ENCODE measurements around the gene PPFIBP1. TPM values are rescaled to one million over a fixed set of nuclear protein-coding genes. Genes with fewer than 3 reads are reported as not detected.

PPFIBP1 gene
- polyA plus RNA-seq, 6 donors from 2014 or later, result 8.2 to 19.0 (median 14.4) TPM

DNA sequence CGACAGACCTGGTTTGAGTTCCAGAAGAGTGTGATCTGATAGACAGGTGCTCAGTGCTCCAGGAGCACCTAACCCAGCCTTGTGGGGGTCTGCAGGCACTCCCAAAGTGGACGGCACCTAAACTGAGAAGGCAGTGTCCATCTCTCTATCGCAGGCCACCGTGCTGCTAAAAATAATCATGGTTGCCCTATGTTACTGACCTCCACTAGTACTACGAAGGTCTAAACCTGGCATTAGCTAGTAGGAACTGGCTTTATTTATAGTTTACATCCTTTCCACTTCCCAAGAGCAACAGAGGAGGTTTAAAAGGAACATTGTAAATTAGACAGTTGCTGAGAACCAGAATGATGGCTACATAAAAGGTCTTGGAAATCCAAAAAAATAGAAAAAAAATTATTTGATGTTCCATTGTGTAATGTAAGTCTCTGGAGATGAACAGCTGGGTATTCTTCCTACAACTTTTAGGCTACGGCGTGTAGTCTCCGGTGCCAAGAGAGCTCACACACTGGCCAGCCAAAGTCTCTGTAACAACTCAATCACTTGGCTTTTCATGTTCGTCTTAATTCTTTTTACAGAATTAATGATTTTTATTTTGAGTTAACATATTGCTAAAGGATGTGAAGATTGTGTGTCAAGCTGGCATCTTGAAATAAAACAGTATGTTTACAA lies 27.3 kb downstream of the PPFIBP1 start:
- no peaks in the 10 kb centered on the region for H3K9me3 Mint-ChIP-seq
- H3K4me3 Mint-ChIP-seq, result no peak overlapping the region
- no peak for DNase-seq
- no peak overlapping the region for H3K27ac Mint-ChIP-seq
- H3K36me3 Mint-ChIP-seq, result no peaks in the 10 kb centered on the region
- no peak for ATAC-seq (ENCODE audit: low read depth in 2 of 2)
- peaks cover 35 to 62% (median 62%) of the 10 kb centered on the region in 3 donors for H3K4me1 Mint-ChIP-seq
- H3K27me3 Mint-ChIP-seq, result no peaks in the 10 kb centered on the region

DNA sequence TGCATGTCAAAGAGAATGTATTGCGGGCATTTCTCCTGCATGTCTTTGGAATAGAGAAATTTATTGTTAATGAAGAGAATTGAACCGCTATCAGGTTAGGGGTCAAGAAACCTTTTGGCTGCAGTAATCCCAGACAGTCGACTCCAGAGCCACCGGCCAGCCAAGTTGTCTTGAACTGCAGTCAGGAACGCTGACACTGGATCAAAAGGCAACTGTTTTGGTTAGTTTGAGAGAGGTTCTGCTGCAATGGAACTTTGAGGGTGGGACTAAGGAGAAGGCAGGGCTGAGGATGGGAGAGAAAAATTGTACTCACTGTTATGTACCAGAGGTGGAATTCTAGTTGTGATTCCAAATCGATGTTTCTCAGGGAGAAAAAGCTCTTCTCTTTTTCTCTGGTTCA lies 28.2 kb downstream of the PPFIBP1 start:
- Mint-ChIP-seq H3K4me1 (peaks cover 35 to 67% (median 65%) of the 10 kb centered on the region in 3 donors), H3K36me3 (no peaks in the 10 kb centered on the region), H3K27ac (peak overlapping the region in 3 of 6 donors; percentile 1 to 52 (median 1)), H3K4me3 (no peak overlapping the region), H3K27me3 (no peaks in the 10 kb centered on the region), H3K9me3 (no peaks in the 10 kb centered on the region)
- ATAC-seq (ENCODE audit: low read depth in 2 of 2) (no peak), DNase-seq (no peak)

DNA sequence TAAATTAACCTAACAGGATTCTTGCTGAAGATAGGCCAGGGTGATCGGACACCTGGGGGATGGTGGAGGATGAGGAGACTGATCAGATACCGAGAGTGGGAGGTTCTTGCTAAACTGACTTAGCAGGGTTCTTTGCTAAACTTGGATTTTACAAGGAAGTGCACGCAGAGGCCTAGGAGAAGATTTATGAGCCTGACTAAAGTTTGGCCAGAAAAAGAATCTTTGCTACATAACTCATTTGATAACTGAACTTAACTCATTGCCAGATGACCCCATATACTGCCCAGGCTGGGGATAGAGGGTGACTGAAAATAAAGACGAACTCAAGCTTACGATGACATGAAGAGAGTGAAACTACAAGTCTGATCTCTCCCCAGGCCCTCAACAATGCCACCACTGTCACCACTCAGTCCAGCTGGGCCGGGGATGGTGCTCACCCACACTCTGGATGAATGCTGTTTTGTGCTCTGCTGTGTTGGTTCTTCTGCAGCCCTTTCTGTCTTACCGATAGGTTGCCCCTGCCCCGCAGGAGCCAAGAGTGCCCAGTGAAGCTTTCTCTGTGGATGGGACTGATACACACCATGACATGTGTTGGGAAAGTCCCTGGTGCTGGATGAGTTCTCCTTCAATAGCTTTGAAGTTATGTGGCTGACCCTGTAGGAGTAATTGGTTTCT lies 29.0 kb downstream of the PPFIBP1 start:
- Mint-ChIP-seq H3K27me3 (no peaks in the 10 kb centered on the region), H3K4me3 (no peak overlapping the region), H3K27ac (peak overlapping the region in 5 of 6 donors; percentile 19 to 62 (median 26)), H3K9me3 (no peaks in the 10 kb centered on the region), H3K4me1 (peaks cover 35 to 70% (median 69%) of the 10 kb centered on the region in 3 donors), H3K36me3 (no peaks in the 10 kb centered on the region)
- peak; percentile 67 to 70 for ATAC-seq (ENCODE audit: low read depth in 2 of 2)
- DNase-seq, result no peak

DNA sequence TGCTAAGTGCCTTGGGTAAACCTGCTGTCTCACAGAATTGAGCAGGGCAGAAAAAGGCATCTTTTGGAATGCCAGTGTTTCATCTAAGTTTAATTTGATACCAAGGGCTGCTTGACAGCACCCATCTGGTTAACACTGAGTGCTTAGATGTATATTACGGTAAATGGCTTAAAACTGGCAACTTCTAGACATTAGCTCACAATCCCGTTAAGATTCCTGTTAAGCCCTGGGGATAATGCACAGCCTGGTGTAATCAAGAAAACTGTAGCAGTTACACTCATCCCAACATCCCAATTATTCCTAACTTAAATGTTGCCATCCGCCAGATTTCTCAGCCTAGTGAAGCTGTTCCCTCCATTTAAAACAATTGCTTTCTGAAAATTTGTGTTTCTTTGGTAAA lies 29.9 kb downstream of the PPFIBP1 start:
- no peak for DNase-seq
- no peak for ATAC-seq (ENCODE audit: low read depth in 2 of 2)
- no peak overlapping the region for H3K27ac Mint-ChIP-seq

DNA sequence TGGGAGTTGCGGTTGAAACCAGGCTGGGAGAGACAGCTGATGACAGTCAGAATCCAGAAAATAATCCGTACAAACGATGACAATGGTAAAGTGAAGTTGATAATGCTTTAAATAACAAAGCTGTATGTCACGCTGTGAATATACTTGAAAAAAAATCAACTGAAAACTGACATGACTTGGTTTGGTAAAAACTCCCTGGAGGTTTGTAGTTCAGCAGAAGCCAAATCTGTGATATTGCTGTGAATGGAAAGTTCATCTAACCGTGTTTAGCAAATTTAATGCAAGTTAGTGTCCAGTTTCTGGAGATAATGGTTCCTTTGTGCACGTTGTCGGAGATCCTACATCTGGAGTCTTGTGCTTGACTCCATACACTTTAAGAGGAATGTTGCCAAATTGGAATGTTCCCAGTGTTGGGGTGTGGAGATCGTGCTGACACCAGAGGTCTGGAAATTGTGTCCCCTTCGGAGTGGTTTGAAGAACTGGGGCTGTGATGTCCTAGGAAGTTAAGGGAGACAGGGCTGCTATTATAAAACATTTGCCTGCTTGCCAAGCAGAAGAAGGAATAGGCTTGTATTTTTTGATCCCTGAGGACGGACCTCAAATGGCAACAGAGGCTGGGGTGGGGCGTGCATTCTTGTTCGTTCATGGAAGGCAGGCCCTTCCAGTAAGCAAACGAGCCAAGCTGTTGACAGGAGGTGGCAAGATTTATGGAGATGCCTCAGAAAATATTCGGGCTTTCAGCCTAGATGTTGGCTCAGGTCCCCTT lies 30.6 kb downstream of the PPFIBP1 start:
- Mint-ChIP-seq H3K36me3 (no peaks in the 10 kb centered on the region), H3K27ac (peak overlapping the region in 1 of 6 donors; percentile 36), H3K27me3 (no peaks in the 10 kb centered on the region), H3K4me3 (peak overlapping the region in 5 of 8 donors; percentile 7 to 74 (median 57)), H3K9me3 (no peaks in the 10 kb centered on the region), H3K4me1 (peaks cover 29 to 65% (median 58%) of the 10 kb centered on the region in 3 donors)
- DNase-seq, result no peak
- ATAC-seq (ENCODE audit: low read depth in 2 of 2), result no peak

More for the DNA sequence above, 29.9 kb downstream of the PPFIBP1 start:
- Mint-ChIP-seq H3K27me3 (no peaks in the 10 kb centered on the region), H3K9me3 (no peaks in the 10 kb centered on the region), H3K4me3 (peak overlapping the region in 2 of 8 donors; percentile 5 to 7), H3K36me3 (no peaks in the 10 kb centered on the region), H3K4me1 (peaks cover 36 to 67% (median 61%) of the 10 kb centered on the region in 3 donors)

DNA sequence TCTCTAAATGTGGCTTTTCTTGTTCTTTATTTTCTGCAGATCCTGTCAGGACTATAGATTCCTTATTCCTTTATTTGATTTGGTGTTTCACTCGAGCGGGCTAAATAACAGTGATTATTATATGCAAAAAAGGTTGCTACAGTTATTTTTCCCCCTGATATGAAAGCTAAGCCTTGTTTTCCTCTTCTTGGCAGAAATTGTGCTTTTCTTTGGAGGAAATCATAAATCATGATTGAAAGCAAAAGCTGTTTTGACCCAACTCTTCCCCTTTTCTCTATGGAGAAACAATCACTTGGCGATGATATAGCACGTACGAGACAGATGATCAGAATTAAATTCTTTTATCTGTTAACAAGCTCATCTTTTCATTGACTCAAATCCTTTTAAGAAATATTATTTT lies 31.4 kb downstream of the PPFIBP1 start:
- Mint-ChIP-seq H3K4me1 (peaks cover 24 to 57% (median 51%) of the 10 kb centered on the region in 3 donors), H3K36me3 (no peaks in the 10 kb centered on the region), H3K27me3 (no peaks in the 10 kb centered on the region), H3K27ac (peak overlapping the region in 4 of 6 donors; percentile 8 to 61 (median 46)), H3K4me3 (peak overlapping the region; percentile 10 to 74 (median 60)), H3K9me3 (no peaks in the 10 kb centered on the region)
- ATAC-seq (ENCODE audit: low read depth in 2 of 2) (no peak), DNase-seq (no peak)

DNA sequence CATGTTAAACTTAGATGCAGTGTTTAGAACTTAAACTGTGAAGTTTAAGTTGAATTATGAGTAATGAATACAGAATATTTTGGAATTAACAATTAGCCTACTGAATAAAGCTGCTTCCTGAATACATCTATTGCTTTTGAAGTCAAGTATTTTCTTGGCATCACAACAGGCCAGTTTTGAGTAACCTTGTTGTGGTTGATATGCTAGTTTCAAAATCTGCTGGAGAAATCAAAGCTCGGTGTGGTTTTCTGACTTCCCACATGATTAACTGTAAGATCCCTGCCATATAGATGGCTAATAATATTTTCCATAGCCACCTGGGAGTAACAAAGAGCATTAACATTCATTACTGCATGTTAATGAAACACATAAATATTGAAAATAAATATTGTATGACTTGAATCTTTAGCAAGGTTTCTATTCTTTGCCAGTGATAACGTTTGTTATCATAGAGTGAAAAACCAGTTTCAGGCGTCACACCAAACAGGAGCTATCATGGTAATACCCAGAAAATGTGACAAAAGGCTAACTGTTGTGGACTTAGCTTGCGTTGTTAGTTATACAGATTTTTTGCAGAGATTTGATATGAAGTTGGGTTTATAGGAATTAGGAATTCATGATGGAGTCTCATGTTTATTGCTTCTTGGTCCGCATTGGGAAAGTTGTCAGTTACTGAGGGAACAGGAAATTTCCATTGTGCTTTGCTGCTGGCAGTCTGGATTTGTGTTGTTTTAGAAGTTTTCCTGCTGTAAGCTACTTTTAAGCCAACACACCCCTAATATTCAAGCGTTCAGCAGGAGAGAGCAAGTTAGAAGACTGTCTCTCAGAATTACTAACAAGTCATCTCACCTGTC lies 32.1 kb downstream of the PPFIBP1 start:
- no peak for ATAC-seq (ENCODE audit: low read depth in 2 of 2)
- no peak for DNase-seq
- H3K9me3 Mint-ChIP-seq, result no peaks in the 10 kb centered on the region
- H3K36me3 Mint-ChIP-seq, result no peaks in the 10 kb centered on the region
- peaks cover 21 to 56% (median 47%) of the 10 kb centered on the region in 3 donors for H3K4me1 Mint-ChIP-seq
- H3K27me3 Mint-ChIP-seq, result no peaks in the 10 kb centered on the region
- peak overlapping the region in 3 of 8 donors; percentile 26 to 74 (median 64) for H3K4me3 Mint-ChIP-seq
- H3K27ac Mint-ChIP-seq, result peak overlapping the region in 2 of 6 donors; percentile 34 to 56

DNA sequence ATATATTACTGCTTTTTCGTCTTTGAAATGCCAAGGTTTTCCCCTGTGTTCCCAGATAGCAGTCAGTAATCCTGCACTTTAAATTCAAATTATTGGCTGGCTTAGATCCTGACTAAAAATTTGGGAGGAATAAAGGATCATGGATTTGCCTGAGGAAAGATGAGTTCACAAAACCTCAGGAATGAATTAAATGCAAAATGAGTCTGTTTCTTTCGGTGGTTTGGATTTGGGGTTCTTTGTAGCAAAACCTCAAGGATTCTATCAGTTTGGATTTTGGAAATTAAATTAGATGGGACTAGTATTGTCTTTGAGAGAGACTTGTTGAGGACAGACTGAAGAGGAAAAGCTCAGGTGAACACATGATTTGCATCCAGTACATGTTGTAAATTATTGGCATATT lies 36.1 kb downstream of the PPFIBP1 start:
- no peaks in the 10 kb centered on the region for H3K27me3 Mint-ChIP-seq
- DNase-seq, result no peak
- H3K36me3 Mint-ChIP-seq, result peaks cover 0 to 4% of the 10 kb centered on the region in 2 donors
- peaks cover 21 to 36% (median 34%) of the 10 kb centered on the region in 3 donors for H3K4me1 Mint-ChIP-seq
- peak overlapping the region in 1 of 6 donors; percentile 16 for H3K27ac Mint-ChIP-seq
- H3K4me3 Mint-ChIP-seq, result no peak overlapping the region
- no peaks in the 10 kb centered on the region for H3K9me3 Mint-ChIP-seq
- ATAC-seq (ENCODE audit: low read depth in 2 of 2), result no peak

DNA sequence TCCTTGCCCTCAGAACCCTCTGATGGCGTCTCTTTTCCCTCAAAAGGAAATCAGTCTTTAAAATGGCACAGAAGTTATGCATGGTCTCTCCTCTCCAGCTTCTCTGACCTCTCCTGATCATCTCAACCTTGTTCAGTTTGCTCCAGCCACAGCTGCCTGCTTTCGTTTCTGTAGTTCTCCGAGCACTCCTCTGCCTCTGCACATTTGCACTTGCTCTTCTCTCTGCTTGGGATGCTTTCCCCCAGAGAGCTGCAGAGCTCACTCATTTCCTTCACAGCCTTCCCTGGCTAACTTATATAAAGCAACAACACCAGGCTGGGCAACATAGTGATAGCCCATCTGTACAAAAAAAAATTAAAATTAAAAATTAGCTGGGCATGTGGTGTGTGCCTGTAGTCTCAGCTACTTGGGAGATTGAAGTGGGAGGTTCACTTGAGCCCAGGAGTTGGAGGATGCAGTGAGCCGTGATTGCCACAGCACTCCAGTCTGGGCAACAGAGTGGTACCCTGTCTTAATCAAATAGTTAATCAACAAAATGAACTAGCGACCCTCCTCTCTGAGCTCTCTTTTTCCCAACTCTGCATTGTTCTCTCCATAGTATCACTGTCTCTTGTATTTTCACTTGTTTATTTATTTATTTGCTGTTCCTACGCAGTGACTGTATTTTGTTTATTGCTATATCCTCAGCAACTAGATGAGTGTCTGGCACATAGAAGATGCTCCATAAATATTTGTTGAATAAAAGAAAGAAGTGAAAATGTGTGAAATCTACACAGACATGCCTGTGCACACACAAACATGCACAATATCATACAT lies 37.7 kb downstream of the PPFIBP1 start:
- Mint-ChIP-seq H3K4me1 (peaks cover 18 to 27% (median 20%) of the 10 kb centered on the region in 3 donors), H3K4me3 (no peak overlapping the region), H3K27me3 (no peaks in the 10 kb centered on the region), H3K27ac (peak overlapping the region in 3 of 6 donors; percentile 1 to 88 (median 24)), H3K36me3 (peaks cover 0 to 4% of the 10 kb centered on the region in 2 donors), H3K9me3 (no peaks in the 10 kb centered on the region)
- ATAC-seq (ENCODE audit: low read depth in 2 of 2) (no peak), DNase-seq (no peak)

DNA sequence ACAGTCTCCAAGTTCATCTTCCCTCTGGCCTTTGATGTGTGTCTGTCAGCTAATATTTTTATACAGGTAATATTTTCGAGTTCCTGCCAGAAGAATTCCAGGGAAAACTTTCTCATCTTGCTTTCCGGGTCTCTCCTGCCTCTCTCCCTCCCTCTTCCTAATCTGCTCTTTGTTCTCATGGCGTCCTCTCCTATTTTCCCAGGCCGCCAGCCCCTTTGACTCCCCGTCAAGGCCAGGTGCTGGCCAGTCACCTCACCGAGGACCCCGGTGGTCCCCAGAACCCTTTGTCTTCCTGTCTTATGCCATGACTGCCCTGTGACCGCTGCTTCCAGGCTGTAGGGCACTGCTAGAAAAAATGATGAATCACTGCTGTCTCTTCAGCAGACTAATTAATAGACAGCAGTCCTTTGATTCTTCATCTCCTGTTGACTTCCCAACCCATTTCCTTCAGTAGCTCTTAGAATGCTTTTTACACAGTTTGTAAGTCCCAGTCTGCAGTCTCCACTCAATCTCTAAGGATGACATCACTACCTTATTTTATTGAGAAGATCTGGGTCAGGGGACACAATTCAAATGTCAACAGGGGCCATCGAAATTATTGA lies 40.7 kb downstream of the PPFIBP1 start:
- H3K9me3 Mint-ChIP-seq, result no peaks in the 10 kb centered on the region
- no peak overlapping the region for H3K4me3 Mint-ChIP-seq
- no peaks in the 10 kb centered on the region for H3K27me3 Mint-ChIP-seq
- no peak overlapping the region for H3K27ac Mint-ChIP-seq
- DNase-seq (no peak), ATAC-seq (ENCODE audit: low read depth in 2 of 2) (no peak)
- peaks cover 0 to 4% of the 10 kb centered on the region in 2 donors for H3K36me3 Mint-ChIP-seq
- peaks cover 11 to 24% (median 13%) of the 10 kb centered on the region in 3 donors for H3K4me1 Mint-ChIP-seq

DNA sequence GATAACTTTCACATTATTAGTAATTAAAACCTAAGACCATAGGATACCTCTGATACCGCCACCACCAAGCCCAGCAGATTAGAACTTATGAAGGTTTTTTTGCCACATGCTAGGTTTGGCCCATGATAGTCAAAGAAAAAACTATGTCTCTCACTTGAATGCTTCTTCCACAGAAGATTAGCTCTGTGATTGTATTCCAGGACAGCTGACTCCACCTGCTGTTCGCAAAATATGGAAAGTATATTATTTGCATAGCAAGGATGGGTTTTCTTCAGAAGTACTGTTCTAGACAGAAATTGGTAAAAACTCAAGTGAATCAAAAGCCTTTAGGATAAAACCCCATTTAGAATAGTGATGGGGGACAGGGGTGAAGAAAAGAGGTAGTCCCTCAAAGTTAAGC lies 42.2 kb downstream of the PPFIBP1 start:
- DNase-seq, result no peak
- H3K27ac Mint-ChIP-seq, result peak overlapping the region in 1 of 6 donors; percentile 23
- H3K4me1 Mint-ChIP-seq, result peaks cover 11 to 24% (median 13%) of the 10 kb centered on the region in 3 donors
- peaks cover 0 to 4% of the 10 kb centered on the region in 2 donors for H3K36me3 Mint-ChIP-seq
- H3K9me3 Mint-ChIP-seq, result no peaks in the 10 kb centered on the region
- no peak for ATAC-seq (ENCODE audit: low read depth in 2 of 2)
- H3K4me3 Mint-ChIP-seq, result no peak overlapping the region
- H3K27me3 Mint-ChIP-seq, result no peaks in the 10 kb centered on the region

DNA sequence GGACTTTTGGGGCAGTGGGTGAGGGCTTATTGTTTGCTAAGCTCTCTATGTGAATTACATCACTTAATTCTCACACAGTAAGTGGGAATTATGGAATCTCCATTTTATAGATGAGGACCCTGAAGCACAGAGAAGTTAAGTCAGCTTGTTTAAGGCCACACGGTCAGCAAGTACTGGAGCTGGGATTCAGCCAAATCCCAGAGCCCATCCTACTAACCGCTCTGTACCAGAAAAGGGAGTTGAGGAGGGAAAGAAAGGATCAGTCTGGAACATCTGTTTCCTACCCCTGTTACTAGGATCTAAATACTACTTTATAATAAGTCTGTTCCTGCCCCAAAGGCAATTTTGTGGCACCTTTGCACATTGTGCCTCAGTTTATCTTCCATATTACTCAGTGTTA lies 42.6 kb downstream of the PPFIBP1 start:
- Mint-ChIP-seq H3K36me3 (peaks cover 0 to 1% of the 10 kb centered on the region in 2 donors), H3K4me1 (peaks cover 7 to 19% (median 10%) of the 10 kb centered on the region in 3 donors), H3K27ac (peak overlapping the region in 1 of 6 donors; percentile 23), H3K9me3 (no peaks in the 10 kb centered on the region), H3K27me3 (no peaks in the 10 kb centered on the region), H3K4me3 (no peak overlapping the region)
- ATAC-seq (ENCODE audit: low read depth in 2 of 2) (no peak), DNase-seq (no peak)

Measured in naive B cell (primary cell).